GM11168 (cell line): ENCODE measurements around the gene LPIN3.
"Not testable (repeated sequence)": the region's sequence is repeated elsewhere in the genome, so short reads cannot be mapped to it uniquely, and the experiment has no call there.

Experiments used
- in situ Hi-C: fragments of 300-500 bp; cut with MboI; formaldehyde crosslinking; loops from one replicate; pipeline ENCODE4 v1.12.0; 2022; ENCODE audit warnings: low sequenced_read_pairs; ENCODE audit not compliant: unreplicated experiment

Gene LPIN3, protein sequence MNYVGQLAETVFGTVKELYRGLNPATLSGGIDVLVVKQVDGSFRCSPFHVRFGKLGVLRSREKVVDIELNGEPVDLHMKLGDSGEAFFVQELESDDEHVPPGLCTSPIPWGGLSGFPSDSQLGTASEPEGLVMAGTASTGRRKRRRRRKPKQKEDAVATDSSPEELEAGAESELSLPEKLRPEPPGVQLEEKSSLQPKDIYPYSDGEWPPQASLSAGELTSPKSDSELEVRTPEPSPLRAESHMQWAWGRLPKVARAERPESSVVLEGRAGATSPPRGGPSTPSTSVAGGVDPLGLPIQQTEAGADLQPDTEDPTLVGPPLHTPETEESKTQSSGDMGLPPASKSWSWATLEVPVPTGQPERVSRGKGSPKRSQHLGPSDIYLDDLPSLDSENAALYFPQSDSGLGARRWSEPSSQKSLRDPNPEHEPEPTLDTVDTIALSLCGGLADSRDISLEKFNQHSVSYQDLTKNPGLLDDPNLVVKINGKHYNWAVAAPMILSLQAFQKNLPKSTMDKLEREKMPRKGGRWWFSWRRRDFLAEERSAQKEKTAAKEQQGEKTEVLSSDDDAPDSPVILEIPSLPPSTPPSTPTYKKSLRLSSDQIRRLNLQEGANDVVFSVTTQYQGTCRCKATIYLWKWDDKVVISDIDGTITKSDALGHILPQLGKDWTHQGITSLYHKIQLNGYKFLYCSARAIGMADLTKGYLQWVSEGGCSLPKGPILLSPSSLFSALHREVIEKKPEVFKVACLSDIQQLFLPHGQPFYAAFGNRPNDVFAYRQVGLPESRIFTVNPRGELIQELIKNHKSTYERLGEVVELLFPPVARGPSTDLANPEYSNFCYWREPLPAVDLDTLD

DNA sequence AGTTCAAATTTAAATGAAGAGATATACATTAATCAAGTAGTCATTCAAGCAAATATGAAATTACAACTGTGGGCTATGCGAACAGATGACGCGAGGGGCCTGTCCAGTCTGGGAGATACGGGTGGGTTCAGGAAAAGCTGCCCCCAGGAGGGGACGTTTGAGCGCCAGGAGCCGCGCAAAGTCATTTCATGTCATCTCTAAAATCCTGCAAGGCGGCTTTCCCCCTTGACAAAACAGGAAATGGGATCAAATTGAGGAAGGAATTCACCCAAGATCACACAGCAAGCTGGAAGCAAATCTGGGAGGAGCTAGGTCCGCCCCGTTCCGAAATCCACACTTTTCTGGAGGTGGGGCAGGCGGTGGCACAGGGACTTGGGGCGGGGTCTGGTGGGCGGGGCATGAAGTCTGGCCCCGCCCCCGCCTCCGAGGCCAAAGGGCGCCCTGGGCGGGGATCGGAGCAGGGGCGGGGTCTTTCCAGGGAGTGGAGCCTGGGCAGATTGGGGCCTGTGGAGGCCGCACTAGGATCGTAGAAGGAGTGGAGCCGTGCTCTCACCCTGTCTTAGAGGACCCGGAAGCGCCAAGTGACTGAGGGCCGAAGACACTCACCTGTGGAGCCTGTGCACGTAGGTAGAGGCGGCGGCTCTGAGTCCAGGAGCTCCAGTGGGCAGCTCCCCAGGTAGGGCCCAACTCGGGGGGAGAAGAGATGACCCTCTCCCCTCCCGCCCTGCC lies at the start of gene LPIN3:
Gene LPIN3, plus strand, starts transcription at position 495 of the 729 bp plus-strand sequence. CDS start 4,983 bp downstream, outside the sequence.
- in situ Hi-C loops, result loop anchor here (5.0 to 10.0 kb wide), 2 partner anchors 168 to 366 kb away; no protein-coding TSS in a partner anchor

DNA sequence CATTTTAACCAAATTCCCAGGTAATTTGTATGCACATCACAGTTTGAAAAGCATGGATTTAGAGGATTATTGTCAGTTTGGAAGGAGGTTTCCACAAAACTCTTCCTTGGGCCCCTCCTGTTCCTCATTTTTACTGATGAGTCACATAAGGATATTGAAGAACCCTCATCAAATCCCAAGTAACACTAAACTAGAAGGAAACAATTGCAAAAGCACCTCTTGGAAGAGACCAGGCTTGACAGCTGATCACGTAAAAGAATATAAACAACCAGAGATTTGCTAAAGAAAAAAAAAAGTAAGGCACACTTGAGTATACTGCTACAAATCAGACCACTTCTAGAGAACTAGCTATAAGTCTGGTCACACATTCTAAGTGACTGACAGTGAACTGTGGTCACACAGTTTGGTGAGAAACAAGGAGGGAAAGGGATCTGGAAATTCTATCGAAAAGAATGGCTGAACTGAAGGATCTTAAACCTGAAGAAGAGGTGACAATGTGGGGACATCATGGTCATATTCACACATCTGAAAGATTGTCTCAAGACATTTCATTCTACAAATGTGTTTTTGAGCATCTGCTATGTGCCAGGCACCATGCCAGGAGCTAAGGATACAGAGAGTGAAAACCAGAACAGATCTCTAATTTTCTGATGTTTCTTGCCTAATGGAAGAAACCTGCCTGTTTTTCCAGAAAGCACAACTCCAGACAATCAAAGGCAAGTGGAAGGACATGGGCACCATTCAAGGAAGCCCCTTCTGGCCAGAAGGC lies 47.2 kb upstream of the LPIN3 start:
- in situ Hi-C loops, result no loop called here

DNA sequence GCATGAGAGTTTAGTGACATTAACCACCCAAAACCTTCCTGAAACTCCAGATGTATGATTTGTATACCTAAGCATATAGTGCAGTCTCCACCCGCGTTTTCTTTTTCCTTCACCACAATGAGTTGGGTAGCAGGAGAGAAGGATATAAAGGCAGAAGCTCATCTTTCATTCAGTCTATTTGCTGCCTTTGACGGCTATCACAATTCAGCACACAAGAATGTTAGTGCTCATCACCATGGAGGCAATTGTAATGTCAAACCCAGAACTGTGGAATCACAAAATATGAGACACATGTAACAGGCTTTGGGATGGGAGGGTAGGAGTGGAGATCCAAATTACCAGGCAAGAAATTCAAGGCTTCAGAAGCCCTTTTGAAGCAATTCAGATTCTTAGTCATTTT lies 40.7 kb upstream of the LPIN3 start:
- in situ Hi-C loops, result no loop called here

DNA sequence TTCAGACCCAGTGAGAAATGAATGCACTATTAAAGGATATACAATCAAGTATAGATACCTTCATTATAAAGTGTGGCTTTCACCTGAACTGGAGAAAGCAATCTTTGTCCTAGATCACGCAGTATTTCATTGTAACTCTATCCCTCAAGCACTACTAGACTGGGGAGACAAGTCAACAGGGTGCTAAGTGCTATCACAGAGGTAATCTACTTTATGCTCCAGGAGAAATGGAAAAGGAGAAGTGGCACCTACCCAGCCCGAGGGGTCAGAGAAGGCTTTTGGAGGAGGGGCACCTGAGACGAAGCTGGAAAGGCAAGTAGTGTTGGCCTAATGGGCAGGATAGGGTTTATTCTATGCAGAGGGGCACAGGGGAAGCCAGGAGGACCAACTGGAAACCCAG lies 40.2 kb upstream of the LPIN3 start:
- in situ Hi-C loops, result no loop called here

DNA sequence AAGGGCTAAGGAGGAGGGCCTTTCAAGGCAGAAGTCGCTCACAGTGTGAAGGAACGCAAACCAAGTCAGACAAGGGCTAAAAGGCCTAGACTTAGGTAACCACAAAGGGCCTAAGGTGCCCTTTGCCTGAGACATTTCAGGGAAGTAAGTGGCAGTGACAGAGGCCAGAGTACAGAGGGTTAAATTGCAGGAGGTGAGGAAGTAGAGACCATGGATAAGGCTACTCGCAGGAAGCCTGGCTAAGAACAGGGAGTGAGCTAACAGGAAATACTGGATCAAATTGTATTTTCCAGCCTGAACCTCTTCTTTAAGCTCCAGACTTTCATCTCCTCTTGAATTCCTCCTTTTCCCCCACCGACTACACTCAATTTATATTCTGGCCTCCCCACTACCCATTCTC lies 39.7 kb upstream of the LPIN3 start:
- in situ Hi-C loops, result no loop called here

DNA sequence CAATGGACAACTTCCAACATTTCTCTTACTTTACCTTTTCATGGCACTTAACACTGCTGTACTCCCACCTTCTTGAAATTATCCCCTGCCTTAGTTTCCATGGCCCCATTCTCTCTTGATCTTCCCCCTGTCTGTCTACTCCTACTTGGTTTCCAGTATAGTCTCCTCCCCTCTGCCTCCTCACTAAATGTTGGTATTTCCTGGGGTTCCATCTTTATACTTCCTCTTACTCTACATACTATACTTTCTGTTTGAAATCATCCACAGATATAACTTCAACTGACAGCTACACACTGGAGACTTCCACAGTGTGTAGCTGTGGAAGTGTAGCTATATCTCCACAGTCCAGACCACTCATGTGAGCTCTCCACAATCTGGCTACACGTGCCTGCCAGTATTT lies 36.6 kb upstream of the LPIN3 start:
- in situ Hi-C loops, result no loop called here

DNA sequence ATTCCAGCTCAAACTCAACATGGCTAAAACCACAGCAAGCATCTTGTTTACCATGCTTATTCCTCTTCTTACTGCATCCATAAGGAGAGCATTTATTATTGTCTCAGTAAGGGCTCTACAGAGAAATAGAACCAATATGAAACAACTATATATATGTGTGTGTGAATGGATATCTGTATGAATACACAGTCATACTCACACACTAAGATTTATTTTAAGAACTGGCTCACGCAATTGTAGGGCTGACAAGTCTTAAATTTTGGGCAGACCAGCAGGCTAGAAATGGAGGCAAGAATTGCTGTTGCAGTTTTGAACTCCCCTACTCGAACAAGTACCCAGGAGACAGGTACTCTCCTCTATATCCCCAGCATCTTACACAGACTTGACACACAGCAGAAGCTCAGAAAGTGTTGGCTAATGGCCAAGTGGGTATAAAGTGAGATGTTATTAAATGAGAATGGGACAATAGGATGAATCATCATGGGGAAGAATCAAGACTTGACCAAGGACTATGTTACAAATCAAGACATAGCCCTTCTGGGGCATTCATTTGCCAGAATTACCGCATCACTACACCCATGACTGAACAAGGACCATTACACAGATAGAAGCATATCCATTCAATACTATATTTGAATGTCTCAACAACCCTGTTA lies 36.1 kb upstream of the LPIN3 start:
- in situ Hi-C loops, result no loop called here

DNA sequence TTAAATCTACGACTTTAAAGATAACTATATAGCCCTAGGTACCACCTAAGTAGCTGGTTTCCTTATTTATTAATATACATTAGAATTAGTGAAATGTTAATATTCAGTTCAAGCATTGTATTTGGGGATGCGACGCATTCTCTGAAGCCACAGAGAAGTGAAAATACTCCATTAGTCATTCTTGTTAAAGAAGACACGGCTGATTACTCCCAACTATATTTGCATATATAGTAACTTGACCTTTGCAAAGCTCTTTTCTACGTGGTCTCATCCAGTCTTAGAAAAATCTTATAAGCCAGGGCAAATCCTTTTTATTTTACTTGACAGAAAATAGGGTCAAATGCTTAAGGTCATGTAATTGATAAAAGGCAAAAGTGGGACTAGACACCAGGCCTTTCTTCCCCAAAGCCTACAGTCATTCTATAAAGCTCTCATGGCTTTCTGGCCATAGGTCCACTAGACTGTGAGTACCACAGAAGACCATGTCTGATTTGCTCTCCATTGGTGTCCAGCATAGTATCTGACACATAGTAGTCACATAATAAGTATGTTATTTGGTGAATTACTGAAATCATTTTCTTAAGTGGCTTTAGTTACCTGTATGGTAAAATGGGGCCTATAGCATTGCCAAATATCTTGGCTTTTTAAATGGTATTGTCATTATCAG lies 34.4 kb upstream of the LPIN3 start:
- in situ Hi-C loops, result no loop called here

DNA sequence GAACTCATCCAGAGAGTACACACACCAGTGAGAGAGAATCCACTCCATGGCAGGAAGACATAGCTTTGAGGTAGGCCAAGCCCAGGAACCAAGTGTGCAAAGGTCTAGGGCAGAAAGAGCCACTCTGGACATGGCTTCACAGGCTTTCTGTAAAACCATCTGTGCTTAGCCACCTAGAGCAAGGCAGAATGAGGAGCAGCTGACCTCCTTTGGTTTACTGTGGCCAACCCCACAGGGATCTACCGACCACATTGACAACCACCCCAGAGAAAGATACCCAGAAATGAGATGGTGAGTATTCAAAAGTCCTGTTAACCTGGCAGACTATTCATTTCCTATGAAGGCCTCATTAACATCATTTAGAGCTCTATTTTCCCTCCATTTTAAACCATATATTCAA lies 33.6 kb upstream of the LPIN3 start:
- in situ Hi-C loops, result no loop called here

DNA sequence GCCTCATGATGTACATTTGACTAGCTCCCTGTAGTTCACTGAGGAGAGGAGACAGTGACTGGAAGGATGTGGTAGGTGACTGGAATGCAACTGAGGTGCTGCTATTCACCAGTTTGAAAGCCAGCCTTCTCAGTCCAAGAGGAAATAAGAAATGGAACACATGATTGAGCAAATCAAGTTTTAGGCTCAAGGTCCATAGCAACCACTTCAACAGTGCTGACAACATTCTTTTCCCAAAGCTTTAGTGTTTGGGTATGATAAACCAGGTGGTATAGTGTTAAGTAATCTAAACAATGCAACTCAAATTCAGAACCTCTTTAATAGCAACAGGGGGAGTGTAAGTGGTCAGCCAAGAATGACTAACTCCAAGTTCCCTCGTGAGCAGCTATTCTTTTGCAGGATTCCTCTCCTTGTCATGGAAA lies 32.3 kb upstream of the LPIN3 start:
- in situ Hi-C loops, result no loop called here

DNA sequence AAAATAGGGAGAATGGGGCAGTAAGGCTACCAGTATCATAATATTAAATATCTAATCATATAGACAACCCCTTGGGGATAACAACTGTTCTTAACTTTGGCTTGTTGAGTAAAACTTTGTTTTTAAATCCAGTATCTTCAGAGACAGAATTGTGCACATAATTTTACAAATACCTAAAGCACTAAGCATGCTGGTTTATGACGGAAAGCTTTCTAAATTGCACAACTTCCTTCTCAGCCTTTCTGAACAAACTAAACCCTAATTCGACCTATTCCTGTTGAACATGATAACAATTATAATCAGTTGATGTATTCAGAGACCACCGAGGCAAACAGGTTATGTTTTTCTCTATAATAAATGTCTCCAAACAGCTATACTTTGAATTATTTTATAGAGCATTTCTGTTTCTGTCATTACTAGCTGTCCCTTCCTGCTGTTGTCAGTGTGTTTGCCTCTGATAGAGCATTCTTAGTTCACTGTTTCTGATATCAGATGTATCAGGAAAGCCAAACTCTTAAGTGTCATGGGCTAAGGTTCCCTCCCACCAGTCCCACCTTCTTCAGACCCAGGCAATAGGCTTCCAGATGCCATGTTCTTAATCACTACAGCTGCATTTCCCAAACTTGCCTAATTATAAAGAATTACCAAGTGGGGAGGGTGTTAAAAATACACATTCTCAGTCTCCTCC lies 31.8 kb upstream of the LPIN3 start:
- in situ Hi-C loops, result no loop called here

DNA sequence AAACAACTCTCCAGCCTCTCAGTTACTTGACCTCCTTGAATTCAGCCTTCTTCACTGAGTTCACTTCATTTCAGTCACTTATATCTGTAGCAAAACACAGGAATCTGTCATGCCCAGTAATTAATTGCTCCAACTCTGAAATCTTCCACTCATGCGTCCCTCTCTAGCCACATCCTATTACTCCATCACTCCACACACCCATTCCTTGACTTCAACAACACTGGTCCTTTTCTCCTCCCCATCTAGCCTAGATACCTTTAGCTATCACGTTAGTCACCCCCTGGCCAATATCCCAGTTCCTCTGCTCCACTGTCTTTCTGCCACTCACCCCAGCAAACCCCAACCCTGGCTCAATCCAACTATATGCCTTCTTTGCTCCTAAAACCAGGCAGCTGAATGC lies 30.8 kb upstream of the LPIN3 start:
- in situ Hi-C loops, result no loop called here

DNA sequence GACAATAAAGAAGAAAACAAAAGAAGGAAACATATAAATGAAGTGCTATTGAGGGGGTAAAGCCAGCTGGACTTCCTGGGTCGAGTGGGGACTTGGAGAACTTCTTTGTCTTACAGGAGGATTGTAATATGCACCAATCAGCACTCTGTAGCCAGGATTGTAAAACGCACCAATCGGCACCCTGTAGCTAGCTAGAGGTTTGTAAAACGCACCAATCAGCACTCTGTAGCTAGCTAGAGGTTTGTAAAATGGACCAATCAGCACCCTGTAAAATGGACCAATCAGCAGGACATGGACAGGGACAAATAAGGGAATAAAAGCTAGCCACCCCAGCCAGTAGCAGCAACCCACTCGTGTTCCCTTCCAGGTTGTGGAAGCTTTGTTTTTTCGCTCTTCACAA lies 28.6 kb upstream of the LPIN3 start:
- in situ Hi-C loops, result not testable (repeated sequence)

DNA sequence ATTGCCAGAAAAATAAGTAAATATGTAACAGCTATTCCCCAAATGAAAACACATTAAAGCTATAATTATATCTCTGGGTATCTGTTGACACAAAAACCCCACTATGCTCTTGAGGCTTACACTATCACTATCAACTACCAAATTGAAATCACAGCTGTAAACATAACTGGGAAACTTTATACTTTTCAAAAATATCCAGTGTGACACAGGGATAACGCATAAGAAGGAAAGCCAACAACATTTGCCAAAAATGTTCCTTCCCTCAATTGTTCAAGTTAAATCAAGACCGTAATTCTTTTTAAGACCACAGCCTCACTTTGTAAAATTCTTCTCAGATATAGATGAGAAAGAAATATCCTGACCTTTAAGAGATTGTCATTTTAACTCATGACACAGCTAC lies 26.2 kb upstream of the LPIN3 start:
- in situ Hi-C loops, result no loop called here

DNA sequence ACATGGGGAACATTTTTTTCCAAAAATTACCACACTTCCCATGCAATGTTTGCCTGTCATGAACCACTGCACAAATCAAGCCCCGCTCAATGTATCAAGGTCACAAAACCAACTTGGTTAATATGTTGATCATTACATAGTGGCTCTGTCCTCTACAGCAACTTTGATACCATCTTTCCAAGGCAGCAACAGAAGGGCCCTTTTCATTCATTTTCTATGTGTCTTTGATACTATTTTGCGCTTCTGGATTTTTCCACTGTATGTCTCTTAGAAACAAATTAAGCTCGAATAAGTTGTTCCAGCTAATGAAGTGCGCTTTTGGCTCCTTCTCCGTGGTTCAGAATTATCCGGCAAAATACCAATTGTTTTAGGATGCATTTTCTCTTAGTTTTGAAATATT lies 24.6 kb upstream of the LPIN3 start:
- in situ Hi-C loops, result no loop called here

DNA sequence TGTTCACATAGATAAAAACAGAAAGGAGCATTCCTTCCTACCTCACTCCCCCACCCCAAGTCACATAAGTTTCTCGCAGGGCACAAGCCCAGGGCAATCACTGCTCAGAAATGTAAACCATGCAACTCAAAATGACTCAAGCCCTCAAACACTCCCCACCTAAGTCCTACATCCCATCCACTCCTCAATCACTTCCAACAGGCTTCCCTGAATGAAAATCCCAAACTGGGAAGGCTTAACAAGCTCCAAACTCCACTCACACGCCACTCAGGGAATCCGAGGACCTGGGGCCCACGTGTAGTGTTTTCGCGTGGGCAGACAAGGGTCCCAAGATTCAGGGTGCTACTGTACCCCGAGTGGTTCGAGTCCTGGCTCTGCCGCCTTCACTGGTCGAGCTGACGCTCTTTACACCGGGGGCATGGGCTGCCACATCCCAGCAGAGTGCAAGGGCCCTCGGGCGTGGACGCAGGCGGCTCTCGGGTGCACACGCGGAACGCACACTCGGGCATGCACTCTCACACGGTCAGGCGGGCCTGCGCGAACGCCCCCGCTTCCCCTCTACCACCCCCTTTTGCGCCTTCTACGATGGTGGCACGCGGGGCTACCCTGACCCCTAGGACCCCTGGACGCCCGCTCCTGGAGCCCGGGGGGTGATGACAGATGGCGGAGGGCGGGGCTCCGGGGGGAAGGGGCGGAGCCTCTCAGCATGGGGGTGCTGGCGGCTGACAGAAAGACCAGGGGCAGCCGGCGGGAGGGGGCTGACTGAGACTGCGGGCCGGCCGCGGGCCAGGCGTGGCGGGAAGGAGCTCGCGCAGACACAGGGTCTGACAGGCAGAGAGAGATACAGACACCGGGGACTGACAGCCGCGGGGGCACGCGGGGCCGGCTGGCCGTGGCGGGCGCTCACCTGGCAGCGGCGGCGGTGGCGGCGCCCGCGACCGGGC lies 23.7 kb upstream of the LPIN3 start:
- in situ Hi-C loops, result no loop called here

DNA sequence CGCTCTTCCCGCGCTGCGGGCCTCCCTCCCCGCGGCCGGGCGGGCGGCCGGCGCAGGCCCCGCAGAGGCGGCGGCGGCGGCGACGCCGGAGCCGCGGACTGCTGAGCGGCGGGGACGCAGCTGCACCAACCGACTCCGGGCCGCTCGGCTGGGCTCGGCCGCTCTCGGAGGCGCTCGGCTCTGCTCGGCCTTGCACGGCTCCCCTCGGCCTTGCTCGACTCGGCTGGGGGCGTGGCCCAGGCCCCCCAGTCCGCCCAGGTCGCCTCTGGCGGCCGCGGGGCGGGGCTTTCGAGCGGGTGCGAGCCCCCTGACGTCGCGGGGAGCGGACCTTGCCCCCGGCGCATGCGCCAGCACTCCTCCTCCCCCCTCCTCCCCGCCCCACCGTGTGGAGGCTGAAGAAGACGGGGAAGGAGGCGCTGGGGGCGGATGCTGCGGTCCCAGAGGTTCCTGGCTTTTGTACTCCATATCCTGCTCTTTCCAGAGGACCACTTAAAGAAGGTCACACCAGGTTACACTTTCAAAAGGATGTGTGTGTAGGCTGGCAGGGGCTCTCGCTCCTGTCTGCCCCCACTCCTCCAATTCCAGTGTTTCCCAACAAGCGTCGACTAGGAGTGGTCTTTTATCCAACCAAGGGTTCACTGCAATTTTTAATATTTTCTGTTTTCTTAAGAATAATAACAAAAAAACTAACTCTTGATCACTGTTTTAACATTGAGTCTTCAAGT lies 22.9 kb upstream of the LPIN3 start, which contains the start of gene ZHX3:
Gene ZHX3, minus strand, starts transcription at position 186 of the 725 bp plus-strand sequence. CDS start 112,815 bp downstream, outside the sequence.
- in situ Hi-C loops, result no loop called here
